Type B pancreatic cell (in vitro differentiated cells): ENCODE data around the gene FAAP20. TPM values are rescaled to one million over a fixed set of nuclear protein-coding genes. Genes with fewer than 3 reads are reported as not detected.

Experiments
- DNase-seq: peaks from one replicate; pipeline ENCODE4 v3.0.0; 2021; ENCODE audit warnings: mixed read lengths; ENCODE audit not compliant: unreplicated experiment; ENCODE audit errors: extremely low spot score
- H3K27ac Mint-ChIP-seq: 2 replicates; pipeline ENCODE4 v1.8.0; 2021; ENCODE audit warnings: mild to moderate bottlenecking, mixed read lengths
- H3K27me3 Mint-ChIP-seq: 2 replicates; pipeline ENCODE4 v1.8.0; 2021; ENCODE audit warnings: mixed read lengths
- H3K36me3 Mint-ChIP-seq: 2 replicates; pipeline ENCODE4 v1.8.0; 2021; ENCODE audit warnings: mixed read lengths
- H3K4me1 Mint-ChIP-seq: one replicate; pipeline ENCODE4 v1.8.0; 2021; ENCODE audit warnings: mixed read lengths; ENCODE audit not compliant: unreplicated experiment
- H3K4me3 Mint-ChIP-seq: 2 replicates; pipeline ENCODE4 v1.8.0; 2021; ENCODE audit warnings: mild to moderate bottlenecking, mixed read lengths
- H3K9me3 Mint-ChIP-seq: 2 replicates; pipeline ENCODE4 v1.8.0; 2021; ENCODE audit warnings: mixed read lengths
- total RNA-seq: library from RNA; stranded (reverse); gene quantifications from 2 replicates; pipeline ENCODE4 v1.2.1, GENCODE V29; 2021; ENCODE audit warnings: low replicate concordance
- TF ChIP-seq, protein P1 (sequence below): fragments of 200-600 bp; sonication (generic); conservative IDR thresholded peaks from 2 replicates; pipeline ENCODE4 v1.5.0; 2021; ENCODE audit warnings: antibody characterized with exemption, mild to moderate bottlenecking

Gene FAAP20
- total RNA-seq, 1 donor from 2014 or later = 73.8 TPM

DNA sequence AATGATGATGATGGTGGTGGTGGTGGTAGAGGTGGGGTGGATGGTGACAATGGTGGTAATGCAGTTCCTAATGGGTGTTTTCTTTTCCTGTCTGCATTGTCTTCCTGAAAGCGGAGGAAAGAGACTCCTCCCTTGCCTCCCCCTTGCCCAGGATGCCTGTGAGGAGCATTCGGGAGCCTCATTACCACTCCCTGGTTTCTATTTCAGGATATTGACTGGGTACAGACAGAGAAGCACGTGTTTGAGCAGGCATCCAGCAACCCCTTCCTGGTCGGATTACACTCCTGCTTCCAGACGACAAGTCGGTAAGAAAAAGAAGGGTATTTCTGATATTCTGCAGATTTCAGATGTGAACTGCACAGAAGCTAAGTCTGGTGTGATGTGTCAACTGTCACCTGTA, 38.8 kb downstream of the FAAP20 start:
- Mint-ChIP-seq H3K4me1 (no peaks in the 10 kb centered on the region), H3K36me3 (peaks cover 11% of the 10 kb centered on the region), H3K27ac (no peak overlapping the region), H3K27me3 (no peaks in the 10 kb centered on the region), H3K4me3 (no peak overlapping the region), H3K9me3 (peaks cover 6% of the 10 kb centered on the region)
- DNase-seq = no peak
- TF ChIP-seq, protein P1, sequence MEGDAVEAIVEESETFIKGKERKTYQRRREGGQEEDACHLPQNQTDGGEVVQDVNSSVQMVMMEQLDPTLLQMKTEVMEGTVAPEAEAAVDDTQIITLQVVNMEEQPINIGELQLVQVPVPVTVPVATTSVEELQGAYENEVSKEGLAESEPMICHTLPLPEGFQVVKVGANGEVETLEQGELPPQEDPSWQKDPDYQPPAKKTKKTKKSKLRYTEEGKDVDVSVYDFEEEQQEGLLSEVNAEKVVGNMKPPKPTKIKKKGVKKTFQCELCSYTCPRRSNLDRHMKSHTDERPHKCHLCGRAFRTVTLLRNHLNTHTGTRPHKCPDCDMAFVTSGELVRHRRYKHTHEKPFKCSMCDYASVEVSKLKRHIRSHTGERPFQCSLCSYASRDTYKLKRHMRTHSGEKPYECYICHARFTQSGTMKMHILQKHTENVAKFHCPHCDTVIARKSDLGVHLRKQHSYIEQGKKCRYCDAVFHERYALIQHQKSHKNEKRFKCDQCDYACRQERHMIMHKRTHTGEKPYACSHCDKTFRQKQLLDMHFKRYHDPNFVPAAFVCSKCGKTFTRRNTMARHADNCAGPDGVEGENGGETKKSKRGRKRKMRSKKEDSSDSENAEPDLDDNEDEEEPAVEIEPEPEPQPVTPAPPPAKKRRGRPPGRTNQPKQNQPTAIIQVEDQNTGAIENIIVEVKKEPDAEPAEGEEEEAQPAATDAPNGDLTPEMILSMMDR = no peak

DNA sequence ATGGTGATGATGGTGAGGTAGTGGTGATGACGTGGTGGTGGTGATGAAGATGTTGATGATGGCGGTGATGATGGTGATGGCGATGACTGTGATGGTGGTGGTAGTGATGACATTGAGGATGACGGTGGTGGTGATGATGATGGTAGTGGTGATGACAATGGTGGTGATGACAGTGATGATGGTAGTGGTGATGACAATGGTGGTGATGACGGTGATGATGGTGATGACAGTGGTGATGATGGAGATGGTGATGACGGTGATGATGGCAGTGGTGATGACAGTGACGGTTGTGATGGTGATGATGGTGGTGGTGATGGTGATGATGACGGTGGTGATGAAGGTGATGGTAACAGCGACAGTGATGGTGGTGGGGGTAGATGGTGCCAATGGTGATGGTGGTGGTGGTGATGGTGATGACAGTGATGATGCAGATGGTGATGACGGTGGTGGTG, 39.4 kb downstream of the FAAP20 start:
- Mint-ChIP-seq H3K4me1 (no peaks in the 10 kb centered on the region), H3K4me3 (no peak overlapping the region), H3K9me3 (peaks cover 6% of the 10 kb centered on the region), H3K27me3 (no peaks in the 10 kb centered on the region), H3K27ac (no peak overlapping the region), H3K36me3 (peaks cover 11% of the 10 kb centered on the region)
- TF ChIP-seq, protein P1 = no peak
- DNase-seq = no peak

DNA sequence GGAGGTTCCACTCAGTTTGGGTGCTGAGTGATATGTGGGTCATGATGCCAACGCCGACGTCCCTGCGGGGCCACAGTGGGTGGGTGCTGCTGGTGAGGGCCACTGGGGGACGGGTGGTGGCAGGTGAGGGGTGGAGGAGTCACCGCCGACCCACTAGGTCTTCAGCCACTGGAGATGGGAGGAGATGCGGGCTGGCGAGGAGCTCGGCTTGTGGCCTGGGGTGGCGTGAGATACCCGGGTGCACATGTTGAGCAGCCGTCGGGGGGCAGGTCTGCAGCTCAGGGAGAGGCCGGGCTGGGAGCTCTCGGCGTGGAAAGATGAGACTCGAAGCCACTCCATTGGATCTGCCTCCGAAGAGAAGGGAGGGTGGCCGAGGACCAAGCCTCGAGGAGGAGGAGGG, 40.5 kb downstream of the FAAP20 start:
- Mint-ChIP-seq H3K27ac (no peak overlapping the region), H3K36me3 (peaks cover 11% of the 10 kb centered on the region), H3K27me3 (no peaks in the 10 kb centered on the region), H3K4me1 (no peaks in the 10 kb centered on the region), H3K4me3 (no peak overlapping the region), H3K9me3 (peaks cover 6% of the 10 kb centered on the region)
- TF ChIP-seq, protein P1 = no peak
- no peak for DNase-seq

DNA sequence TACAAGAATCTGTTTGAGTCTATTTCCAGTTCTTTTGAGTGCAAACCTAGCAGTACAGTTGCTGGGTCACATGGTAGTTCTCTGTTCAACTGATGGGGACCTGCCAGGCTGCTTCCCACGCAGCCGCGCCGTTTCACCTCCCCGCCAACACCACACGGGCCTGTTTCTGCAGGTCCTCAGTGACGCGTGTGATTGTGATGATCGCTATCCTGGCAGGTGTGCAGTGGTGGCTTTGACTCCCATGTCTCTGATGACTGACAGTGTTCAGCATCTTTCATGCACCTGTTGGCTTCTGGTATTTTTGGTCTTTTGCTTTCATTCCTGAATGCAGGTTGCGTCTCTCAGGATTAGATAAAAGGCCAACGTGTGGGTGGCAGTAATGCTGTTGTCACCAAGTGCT, 41.6 kb downstream of the FAAP20 start:
- Mint-ChIP-seq H3K36me3 (peaks cover 7% of the 10 kb centered on the region), H3K27me3 (no peaks in the 10 kb centered on the region), H3K4me1 (no peaks in the 10 kb centered on the region), H3K4me3 (no peak overlapping the region), H3K27ac (no peak overlapping the region), H3K9me3 (peaks cover 6% of the 10 kb centered on the region)
- TF ChIP-seq, protein P1 = no peak
- DNase-seq = no peak

DNA sequence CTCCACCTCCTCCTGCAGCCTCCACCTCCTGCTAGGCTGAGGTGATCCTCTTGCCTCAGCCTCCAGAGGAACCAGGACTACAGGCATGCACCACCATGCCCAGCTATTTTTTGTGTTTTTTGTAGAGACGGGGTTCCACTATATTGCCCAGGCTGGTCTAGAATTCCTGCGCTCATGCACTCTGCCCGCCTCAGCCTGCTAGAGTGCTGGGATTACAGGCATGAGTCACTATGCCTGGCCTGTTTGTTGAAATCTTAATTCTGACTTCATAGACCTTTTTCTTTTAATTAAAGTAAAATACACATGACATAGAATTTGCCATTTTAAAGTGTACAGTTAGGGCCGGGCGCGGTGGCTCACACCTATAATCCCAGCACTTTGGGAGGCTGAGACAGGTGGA, 42.7 kb downstream of the FAAP20 start:
- H3K36me3 Mint-ChIP-seq = peaks cover 7% of the 10 kb centered on the region
- H3K4me3 Mint-ChIP-seq = no peak overlapping the region
- no peak overlapping the region for H3K27ac Mint-ChIP-seq
- TF ChIP-seq, protein P1 = no peak
- H3K9me3 Mint-ChIP-seq = peaks cover 6% of the 10 kb centered on the region
- H3K27me3 Mint-ChIP-seq = no peaks in the 10 kb centered on the region
- no peak for DNase-seq
- no peaks in the 10 kb centered on the region for H3K4me1 Mint-ChIP-seq

DNA sequence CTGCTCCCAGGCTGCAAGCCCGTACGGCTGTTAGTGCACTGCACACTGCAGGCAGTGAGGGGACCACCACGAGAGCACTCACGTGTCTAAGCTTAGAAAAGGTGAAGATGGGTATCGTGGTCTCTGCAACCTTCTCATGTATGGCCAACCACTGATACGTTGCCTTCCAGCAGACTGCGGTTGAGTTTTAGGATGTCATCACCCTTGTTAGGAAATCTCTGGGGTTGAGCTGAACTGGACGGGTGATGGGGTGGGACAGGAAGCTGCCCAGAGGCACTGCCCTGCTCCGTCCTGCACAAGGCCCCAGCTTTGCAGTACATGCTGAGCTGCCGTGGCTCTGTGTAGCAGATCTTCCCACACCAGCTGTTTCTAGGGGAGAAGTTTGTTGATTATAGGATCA, 43.3 kb downstream of the FAAP20 start:
- H3K27ac Mint-ChIP-seq = no peak overlapping the region
- H3K36me3 Mint-ChIP-seq = peaks cover 7% of the 10 kb centered on the region
- H3K4me1 Mint-ChIP-seq = no peaks in the 10 kb centered on the region
- no peak for DNase-seq
- H3K4me3 Mint-ChIP-seq = no peak overlapping the region
- peaks cover 6% of the 10 kb centered on the region for H3K9me3 Mint-ChIP-seq
- no peaks in the 10 kb centered on the region for H3K27me3 Mint-ChIP-seq
- TF ChIP-seq, protein P1 = no peak
